Activated naive CD8-positive, alpha-beta T cell treated with anti-CD3 and anti-CD28 coated beads for 36 hours (primary cell): ENCODE results near the gene PPFIA2. TPM values are rescaled to one million over a fixed set of nuclear protein-coding genes. Genes with fewer than 3 reads are reported as not detected.

Experiments
- DNase-seq: peaks from one replicate; pipeline ENCODE4 v3.0.0; 2021
- H3K27ac Mint-ChIP-seq: one replicate; pipeline ENCODE4 v1.8.0; 2022; ENCODE audit warnings: mild to moderate bottlenecking, moderate library complexity, mixed read lengths
- H3K27me3 Mint-ChIP-seq: one replicate; pipeline ENCODE4 v1.8.0; 2022; ENCODE audit warnings: mild to moderate bottlenecking, mixed read lengths
- H3K36me3 Mint-ChIP-seq: one replicate; pipeline ENCODE4 v1.8.0; 2021; ENCODE audit warnings: mild to moderate bottlenecking, mixed read lengths
- H3K4me1 Mint-ChIP-seq: one replicate; pipeline ENCODE4 v1.8.0; 2021; ENCODE audit warnings: mixed read lengths
- H3K4me3 Mint-ChIP-seq: one replicate; pipeline ENCODE4 v1.8.0; 2022; ENCODE audit warnings: mild to moderate bottlenecking, moderate library complexity, mixed read lengths
- H3K9me3 Mint-ChIP-seq: one replicate; pipeline ENCODE4 v1.8.0; 2022; ENCODE audit warnings: mixed read lengths
- total RNA-seq, 2 experiments: library from RNA; stranded (reverse); gene quantifications; one replicate each; pipeline ENCODE4 v1.2.3, GENCODE V29; 2021

PPFIA2 gene
- total RNA-seq, 2 experiments from 2014 or later = 0.41 to 0.42 TPM

GRCh38 chr12:81395431-81395830 lies 363.7 kb downstream of the PPFIA2 start:
- H3K9me3 Mint-ChIP-seq = no peaks in the 10 kb centered on the region
- H3K4me1 Mint-ChIP-seq = no peaks in the 10 kb centered on the region
- DNase-seq = no peak
- H3K36me3 Mint-ChIP-seq = no peaks in the 10 kb centered on the region
- H3K27me3 Mint-ChIP-seq = no peaks in the 10 kb centered on the region
- H3K4me3 Mint-ChIP-seq = no peak overlapping the region
- H3K27ac Mint-ChIP-seq = no peak overlapping the region

DNA sequence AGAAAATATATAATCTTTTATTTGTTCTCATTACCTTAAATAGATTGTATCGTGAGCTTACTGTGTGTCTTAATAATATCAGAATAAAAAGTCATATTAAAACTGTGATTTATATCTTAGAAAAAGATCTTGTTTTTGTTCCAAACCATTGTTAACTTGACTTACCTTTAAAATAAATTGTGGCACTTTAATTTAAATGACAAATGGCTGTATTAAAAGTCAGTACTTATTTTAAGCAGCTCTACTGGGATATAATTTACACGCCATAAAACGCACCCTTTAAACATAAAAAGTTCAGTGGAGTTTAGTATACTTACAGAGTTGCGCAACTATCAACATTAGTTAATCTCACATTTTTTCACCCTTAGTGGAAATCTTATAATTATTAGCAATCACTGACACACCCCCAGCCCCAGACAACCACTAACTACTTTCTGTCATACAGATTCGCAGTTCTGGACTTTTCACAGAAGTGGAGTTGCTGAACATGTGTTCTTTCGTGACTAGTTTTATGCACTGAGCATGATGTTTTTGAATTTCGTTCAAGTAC lies 369.5 kb downstream of the PPFIA2 start:
- H3K4me3 Mint-ChIP-seq = no peak overlapping the region
- no peak overlapping the region for H3K27ac Mint-ChIP-seq
- H3K9me3 Mint-ChIP-seq = peaks cover 3% of the 10 kb centered on the region
- no peaks in the 10 kb centered on the region for H3K4me1 Mint-ChIP-seq
- no peaks in the 10 kb centered on the region for H3K27me3 Mint-ChIP-seq
- DNase-seq = no peak
- H3K36me3 Mint-ChIP-seq = no peaks in the 10 kb centered on the region

DNA sequence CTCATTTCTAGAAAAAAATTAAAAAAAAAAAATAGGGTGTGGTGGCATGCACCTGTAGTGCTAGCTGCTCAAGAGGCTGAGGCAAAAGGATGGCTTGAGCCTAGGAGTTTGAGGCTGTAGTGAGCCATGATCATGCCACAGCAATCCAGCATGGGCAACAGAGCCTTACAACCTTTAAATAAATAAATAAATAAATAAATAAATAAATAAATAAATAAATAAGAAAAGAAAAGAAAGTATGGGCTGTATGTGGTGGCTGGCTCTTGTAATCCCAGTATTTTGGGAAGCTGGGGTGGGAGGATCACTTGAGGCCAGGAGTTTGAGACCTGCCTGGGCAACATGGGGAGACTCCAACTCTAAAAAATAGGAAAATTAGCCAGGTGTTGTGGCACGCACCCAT lies 373.0 kb downstream of the PPFIA2 start:
- Mint-ChIP-seq H3K27ac (no peak overlapping the region), H3K4me3 (no peak overlapping the region), H3K4me1 (no peaks in the 10 kb centered on the region), H3K36me3 (no peaks in the 10 kb centered on the region), H3K27me3 (no peaks in the 10 kb centered on the region), H3K9me3 (peaks cover 3% of the 10 kb centered on the region)
- DNase-seq = no peak

GRCh38 chr12:81381951-81382350 lies 377.2 kb downstream of the PPFIA2 start:
- Mint-ChIP-seq H3K36me3 (no peaks in the 10 kb centered on the region), H3K27me3 (no peaks in the 10 kb centered on the region), H3K27ac (no peak overlapping the region), H3K4me1 (no peaks in the 10 kb centered on the region), H3K4me3 (no peak overlapping the region), H3K9me3 (peaks cover 3% of the 10 kb centered on the region)
- DNase-seq = no peak

DNA sequence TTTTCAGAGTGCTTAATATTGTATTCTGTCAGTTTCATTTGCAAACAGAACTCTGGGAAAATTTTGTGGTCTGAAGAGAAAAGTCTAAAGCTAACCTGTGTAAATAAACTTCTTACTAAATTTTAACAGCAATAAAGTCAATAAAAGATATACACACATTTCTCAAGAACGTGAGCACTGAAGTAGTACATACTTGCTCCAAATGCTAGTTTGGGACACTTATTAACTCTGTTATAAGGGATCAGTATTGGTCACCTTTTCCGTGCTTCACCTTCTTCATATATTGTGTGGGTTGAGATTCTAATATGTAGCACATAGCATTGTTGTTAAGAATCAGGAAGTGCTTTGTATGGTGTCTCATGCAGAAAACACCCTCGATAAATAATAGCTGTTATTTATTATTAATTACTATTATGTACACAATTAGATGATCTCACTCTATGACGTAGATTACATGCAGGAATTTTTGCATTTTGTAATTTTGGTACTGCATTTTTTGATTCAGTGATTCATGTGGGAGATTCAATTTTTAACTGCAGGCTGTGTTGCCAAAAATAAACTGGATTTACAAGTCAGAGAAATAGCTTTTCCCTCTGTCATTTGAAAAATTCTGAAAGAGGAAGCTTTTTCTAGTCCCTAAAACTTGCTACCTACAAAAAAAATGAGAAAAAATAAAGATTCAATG lies 380.4 kb downstream of the PPFIA2 start:
- Mint-ChIP-seq H3K9me3 (peaks cover 3% of the 10 kb centered on the region), H3K36me3 (no peaks in the 10 kb centered on the region), H3K27me3 (no peaks in the 10 kb centered on the region), H3K27ac (no peak overlapping the region), H3K4me1 (no peaks in the 10 kb centered on the region), H3K4me3 (no peak overlapping the region)
- no peak for DNase-seq

- Mint-ChIP-seq H3K4me1 (no peaks in the 10 kb centered on the region), H3K27me3 (no peaks in the 10 kb centered on the region), H3K36me3 (no peaks in the 10 kb centered on the region), H3K27ac (no peak overlapping the region), H3K4me3 (no peak overlapping the region), H3K9me3 (peaks cover 3% of the 10 kb centered on the region)
- DNase-seq = no peak
Measured at GRCh38 chr12:81377771-81378170, 381.4 kb downstream of the PPFIA2 start.

GRCh38 chr12:81375969-81376368 lies 383.2 kb downstream of the PPFIA2 start:
- no peak for DNase-seq
- Mint-ChIP-seq H3K9me3 (peaks cover 3% of the 10 kb centered on the region), H3K4me1 (no peaks in the 10 kb centered on the region), H3K27me3 (no peaks in the 10 kb centered on the region), H3K27ac (no peak overlapping the region), H3K36me3 (no peaks in the 10 kb centered on the region), H3K4me3 (no peak overlapping the region)

- Mint-ChIP-seq H3K27me3 (no peaks in the 10 kb centered on the region), H3K4me3 (no peak overlapping the region), H3K9me3 (no peaks in the 10 kb centered on the region), H3K36me3 (no peaks in the 10 kb centered on the region), H3K27ac (no peak overlapping the region), H3K4me1 (no peaks in the 10 kb centered on the region)
- DNase-seq = no peak
Measured at GRCh38 chr12:81370456-81370855, 388.7 kb downstream of the PPFIA2 start.

GRCh38 chr12:81369175-81369574 lies 390.0 kb downstream of the PPFIA2 start:
- no peak for DNase-seq
- H3K4me3 Mint-ChIP-seq = no peak overlapping the region
- no peaks in the 10 kb centered on the region for H3K36me3 Mint-ChIP-seq
- H3K27me3 Mint-ChIP-seq = no peaks in the 10 kb centered on the region
- no peaks in the 10 kb centered on the region for H3K4me1 Mint-ChIP-seq
- H3K9me3 Mint-ChIP-seq = no peaks in the 10 kb centered on the region
- H3K27ac Mint-ChIP-seq = no peak overlapping the region

DNA sequence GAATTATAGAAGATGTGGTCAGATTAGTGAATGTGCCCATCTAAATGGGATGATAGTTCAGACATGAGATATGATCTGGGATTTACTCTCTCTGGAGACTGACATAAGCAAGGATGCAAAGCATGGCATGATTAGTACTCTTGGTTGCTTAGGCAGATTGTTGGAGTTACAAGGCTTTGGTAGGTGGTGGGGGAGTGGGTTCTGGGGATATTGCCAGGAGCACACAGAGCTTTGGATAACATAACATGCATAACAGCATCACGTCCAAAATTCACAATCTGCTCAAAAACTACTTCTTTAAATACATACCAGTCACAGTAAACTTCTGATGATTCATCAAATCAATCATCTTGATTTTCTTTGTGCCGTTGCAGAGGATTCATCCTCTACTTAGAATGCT lies 393.9 kb downstream of the PPFIA2 start:
- H3K4me1 Mint-ChIP-seq = no peaks in the 10 kb centered on the region
- H3K4me3 Mint-ChIP-seq = no peak overlapping the region
- no peak for DNase-seq
- H3K27me3 Mint-ChIP-seq = no peaks in the 10 kb centered on the region
- no peak overlapping the region for H3K27ac Mint-ChIP-seq
- no peaks in the 10 kb centered on the region for H3K9me3 Mint-ChIP-seq
- H3K36me3 Mint-ChIP-seq = no peaks in the 10 kb centered on the region

- Mint-ChIP-seq H3K27ac (no peak overlapping the region), H3K9me3 (no peaks in the 10 kb centered on the region), H3K4me3 (no peak overlapping the region), H3K36me3 (no peaks in the 10 kb centered on the region), H3K4me1 (no peaks in the 10 kb centered on the region), H3K27me3 (no peaks in the 10 kb centered on the region)
- no peak for DNase-seq
Measured at GRCh38 chr12:81360916-81361315, 398.2 kb downstream of the PPFIA2 start.

- Mint-ChIP-seq H3K27me3 (no peaks in the 10 kb centered on the region), H3K4me3 (no peak overlapping the region), H3K4me1 (no peaks in the 10 kb centered on the region), H3K27ac (no peak overlapping the region), H3K36me3 (no peaks in the 10 kb centered on the region), H3K9me3 (no peaks in the 10 kb centered on the region)
- DNase-seq = no peak
Measured at GRCh38 chr12:81359736-81360135, 399.4 kb downstream of the PPFIA2 start.

DNA sequence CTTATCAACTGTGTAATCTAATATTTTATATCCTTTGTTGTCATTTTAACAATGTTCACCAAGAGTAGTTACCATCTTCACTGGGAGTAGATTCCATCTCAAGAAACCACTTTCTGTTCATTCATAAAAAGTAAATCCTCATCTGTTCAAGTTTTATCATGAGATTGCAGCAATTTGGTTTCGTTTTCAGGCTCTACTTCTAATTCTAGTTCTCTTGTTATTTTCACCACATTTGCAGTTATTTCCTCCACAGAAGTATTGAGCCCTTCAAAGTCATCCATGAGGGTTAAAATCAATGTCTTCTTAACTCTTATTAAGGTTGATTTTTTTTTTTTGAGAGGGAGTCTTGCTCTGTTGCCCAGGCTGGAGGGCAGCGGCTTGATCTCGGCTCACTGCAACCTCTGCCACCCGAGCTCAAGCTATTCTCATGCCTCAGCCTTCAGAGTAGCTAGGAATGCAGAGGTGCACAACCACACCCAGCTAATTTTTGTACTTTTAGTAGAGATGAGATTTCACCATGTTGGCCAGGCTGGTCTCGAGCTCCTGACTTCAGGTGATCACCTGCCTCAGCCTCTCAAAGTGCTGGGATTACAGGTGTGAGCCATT lies 404.7 kb downstream of the PPFIA2 start:
- DNase-seq = no peak
- no peak overlapping the region for H3K27ac Mint-ChIP-seq
- no peaks in the 10 kb centered on the region for H3K27me3 Mint-ChIP-seq
- no peaks in the 10 kb centered on the region for H3K4me1 Mint-ChIP-seq
- no peak overlapping the region for H3K4me3 Mint-ChIP-seq
- no peaks in the 10 kb centered on the region for H3K36me3 Mint-ChIP-seq
- H3K9me3 Mint-ChIP-seq = no peaks in the 10 kb centered on the region

- no peaks in the 10 kb centered on the region for H3K36me3 Mint-ChIP-seq
- H3K9me3 Mint-ChIP-seq = no peaks in the 10 kb centered on the region
- no peak for DNase-seq
Measured at GRCh38 chr12:81350309-81350708, 408.8 kb downstream of the PPFIA2 start.

GRCh38 chr12:81347404-81347803 lies 411.7 kb downstream of the PPFIA2 start:
- Mint-ChIP-seq H3K4me1 (no peaks in the 10 kb centered on the region), H3K27ac (no peak overlapping the region), H3K9me3 (no peaks in the 10 kb centered on the region)

More at GRCh38 chr12:81350309-81350708, 408.8 kb downstream of the PPFIA2 start:
- Mint-ChIP-seq H3K27me3 (no peaks in the 10 kb centered on the region), H3K4me1 (no peaks in the 10 kb centered on the region), H3K27ac (no peak overlapping the region), H3K4me3 (no peak overlapping the region)

GRCh38 chr12:81340910-81341309 lies 418.2 kb downstream of the PPFIA2 start:
- H3K27me3 Mint-ChIP-seq = no peaks in the 10 kb centered on the region
- H3K9me3 Mint-ChIP-seq = peaks cover 4% of the 10 kb centered on the region
- no peaks in the 10 kb centered on the region for H3K4me1 Mint-ChIP-seq
- no peak overlapping the region for H3K27ac Mint-ChIP-seq
- H3K4me3 Mint-ChIP-seq = no peak overlapping the region
- DNase-seq = no peak
- no peaks in the 10 kb centered on the region for H3K36me3 Mint-ChIP-seq

More at GRCh38 chr12:81347404-81347803, 411.7 kb downstream of the PPFIA2 start:
- DNase-seq = no peak
- Mint-ChIP-seq H3K36me3 (no peaks in the 10 kb centered on the region), H3K27me3 (no peaks in the 10 kb centered on the region), H3K4me3 (no peak overlapping the region)
